CD14-positive monocyte (primary cell): ENCODE data around the gene SERPINC1. TPM values are rescaled to one million over a fixed set of nuclear protein-coding genes. Genes with fewer than 3 reads are reported as not detected.

Source experiments
- DNase-seq, 3 donors: peaks; one replicate each; pipeline ENCODE4 v3.0.0-alpha.2; 2011 to 2022
- H2AFZ ChIP-seq: 2 replicates; pipeline ENCODE4 v1.6.0; 2012; ENCODE audit warnings: mild to moderate bottlenecking, low read depth, low read length, inconsistent platforms; ENCODE audit not compliant: insufficient read depth, poor library complexity, severe bottlenecking
- H3K27ac ChIP-seq, 2 donors: 1 replicate in 1 of 2; 2 replicates in 1 of 2; pipeline ENCODE4 v1.5.1; 2012 to 2013; ENCODE audit warnings: low read length in 2 of 2, control low read depth in 1 of 2, inconsistent platforms in 1 of 2, low read depth in 1 of 2, mild to moderate bottlenecking in 1 of 2
- H3K27me3 ChIP-seq, 2 donors: one replicate each; pipeline versions ENCODE4 v1.6.0 to v1.6.1; 2011 to 2013; ENCODE audit warnings: low read length in 2 of 2; ENCODE audit not compliant: control insufficient read depth in 2 of 2, insufficient read depth in 2 of 2
- H3K36me3 ChIP-seq, 2 donors: replicated peaks in 1 of 2; 1 replicate in 1 of 2; 2 replicates in 1 of 2; pipeline versions ENCODE4 v1.5.1 to v1.6.1; 2012 to 2013; ENCODE audit warnings: low read length in 2 of 2, control low read depth in 1 of 2, inconsistent platforms in 1 of 2, mild to moderate bottlenecking in 1 of 2; ENCODE audit not compliant: insufficient read depth in 2 of 2, control insufficient read depth in 1 of 2
- H3K4me1 ChIP-seq, 2 donors: 1 replicate in 1 of 2; 2 replicates in 1 of 2; pipeline versions ENCODE4 v1.5.1 to v1.6.1; 2012 to 2013; ENCODE audit warnings: low read length in 2 of 2, control low read depth in 1 of 2, inconsistent platforms in 1 of 2, mild to moderate bottlenecking in 1 of 2, moderate library complexity in 1 of 2; ENCODE audit not compliant: insufficient read depth in 2 of 2, control insufficient read depth in 1 of 2
- H3K4me2 ChIP-seq: replicated peaks from 2 replicates; pipeline ENCODE3; 2012; ENCODE audit warnings: low read length, moderate library complexity, mild to moderate bottlenecking; ENCODE audit not compliant: poor library complexity, severe bottlenecking; ENCODE audit errors: extremely low read depth
- H3K4me3 ChIP-seq, 3 experiments: fragments of 200-600 bp in 1 of 3; sonication (generic) in 1 of 3; replicated peaks in 1 of 3; 1 replicate in 2 of 3; 2 replicates in 1 of 3; pipeline ENCODE4 v1.5.1; 2011 to 2013; ENCODE audit warnings: low read length in 3 of 3, mild to moderate bottlenecking in 3 of 3, control low read depth in 2 of 3, low read depth in 2 of 3, inconsistent platforms in 1 of 3, moderate library complexity in 1 of 3
- H3K79me2 ChIP-seq: 2 replicates; pipeline ENCODE4 v1.6.0; 2012; ENCODE audit warnings: mild to moderate bottlenecking, control low read depth, inconsistent platforms, low read length, moderate library complexity; ENCODE audit not compliant: insufficient read depth
- H3K9ac ChIP-seq: 2 replicates; pipeline ENCODE4 v1.6.0; 2017; ENCODE audit warnings: low read length, mild to moderate bottlenecking; ENCODE audit not compliant: insufficient read depth, poor library complexity, severe bottlenecking
- H3K9me3 ChIP-seq, 2 donors: replicated peaks in 1 of 2; 1 replicate in 1 of 2; 2 replicates in 1 of 2; pipeline versions ENCODE4 v1.5.1 to v1.6.1; 2012 to 2013; ENCODE audit warnings: low read length in 2 of 2, control low read depth in 1 of 2; ENCODE audit not compliant: control insufficient read depth in 1 of 2, insufficient read depth in 1 of 2
- H4K20me1 ChIP-seq: 2 replicates; pipeline ENCODE4 v1.6.0; 2012; ENCODE audit warnings: mild to moderate bottlenecking, low read length, control low read depth, moderate library complexity; ENCODE audit not compliant: insufficient read depth
- H3K27ac Mint-ChIP-seq, 7 donors: one replicate each; pipeline ENCODE4 v1.8.0; 2020; ENCODE audit warnings: mild to moderate bottlenecking in 7 of 7, mixed read lengths in 7 of 7, moderate library complexity in 6 of 7, inconsistent platforms in 2 of 7
- H3K27me3 Mint-ChIP-seq, 3 donors: one replicate each; pipeline ENCODE4 v1.8.0; 2021 to 2022; ENCODE audit warnings: low read depth in 3 of 3, mild to moderate bottlenecking in 3 of 3, mixed read lengths in 3 of 3, moderate library complexity in 3 of 3, inconsistent platforms in 1 of 3
- H3K36me3 Mint-ChIP-seq, 2 donors: one replicate each; pipeline ENCODE4 v1.8.0; 2020; ENCODE audit warnings: mixed read lengths in 2 of 2, inconsistent platforms in 1 of 2, mild to moderate bottlenecking in 1 of 2
- H3K4me1 Mint-ChIP-seq: one replicate; pipeline ENCODE4 v1.8.0; 2020; ENCODE audit warnings: mild to moderate bottlenecking, mixed read lengths
- H3K4me3 Mint-ChIP-seq, 2 donors: one replicate each; pipeline ENCODE4 v1.8.0; 2020; ENCODE audit warnings: mild to moderate bottlenecking in 2 of 2, mixed read lengths in 2 of 2, moderate library complexity in 1 of 2
- H3K9me3 Mint-ChIP-seq, 7 donors: one replicate each; pipeline ENCODE4 v1.8.0; 2020 to 2022; ENCODE audit warnings: mixed read lengths in 7 of 7, mild to moderate bottlenecking in 6 of 7, moderate library complexity in 6 of 7, inconsistent platforms in 2 of 7
- WGBS: methylation state at CpG from one replicate; pipeline ENCODE4 v1.1.5; 2013; ENCODE audit warnings: missing lambda C conversion rate; ENCODE audit not compliant: insufficient coverage; 5-methylcytosine and 5-hydroxymethylcytosine counted together
- intact Hi-C, 2 donors: fragments of 100-400 bp; cut with micrococcal nuclease; formaldehyde crosslinking; loops; one replicate each; pipeline versions ENCODE4 v1.15.0 to v1.15.1; 2023
- polyA plus RNA-seq, 3 donors: library from polyadenylated mRNA; depleted of rRNA in 1 of 3; unstranded in 2 of 3; stranded (reverse) in 1 of 3; fragments of 300-500 nt in 2 of 3; fragments of >200 nt in 1 of 3; fragmentation: Illumina TruSeq in 2 of 3; gene quantifications; 1 replicate in 2 of 3; 2 replicates in 1 of 3; pipeline ENCODE4 v1.2.3, GENCODE V29; 2012 to 2021
- TF ChIP-seq, protein P1 (sequence below): fragments of 200-600 bp; IDR thresholded peaks from one replicate; pipeline ENCODE4 v1.8.0; 2022; ENCODE audit warnings: antibody characterized with exemption, mild to moderate bottlenecking

The SERPINC1 gene
- polyA plus RNA-seq, 3 donors = 0.23 TPM; not detected in 2

DNA sequence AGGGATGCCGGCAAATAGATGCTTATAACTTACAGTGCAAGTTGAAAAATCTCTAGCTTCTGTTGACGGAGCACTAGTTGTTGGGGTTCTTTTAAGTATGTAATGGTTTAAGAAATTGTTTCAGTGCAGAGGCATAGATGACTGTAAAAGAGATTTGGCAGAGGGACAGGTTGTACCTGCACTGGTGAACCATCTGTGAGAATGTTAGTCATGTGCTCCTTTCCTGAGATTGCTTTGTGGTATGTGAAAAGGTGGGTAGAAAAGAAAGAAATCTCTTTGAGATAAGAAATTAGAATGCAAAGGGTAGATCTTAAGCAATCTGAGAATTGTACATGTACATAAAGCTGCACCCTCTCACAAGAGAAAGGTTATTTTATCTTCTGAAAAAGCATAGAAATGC, 29.5 kb downstream of the SERPINC1 start:
- Histone ChIP-seq H3K79me2 (no peaks in the 10 kb centered on the region), H3K9me3 (no peaks in the 10 kb centered on the region), H3K4me3 (no peak overlapping the region), H3K27me3 (no peaks in the 10 kb centered on the region), H3K27ac (no peak overlapping the region), H4K20me1 (peaks cover 4% of the 10 kb centered on the region), H2AFZ (no peak overlapping the region), H3K4me2 (no peak overlapping the region), H3K4me1 (no peaks in the 10 kb centered on the region), H3K36me3 (peaks cover 28 to 62% of the 10 kb centered on the region in 2 donors), H3K9ac (no peak overlapping the region)
- DNase-seq = no peak
- H3K36me3 Mint-ChIP-seq = peaks cover 29 to 40% of the 10 kb centered on the region in 2 donors
- TF ChIP-seq, protein P1, sequence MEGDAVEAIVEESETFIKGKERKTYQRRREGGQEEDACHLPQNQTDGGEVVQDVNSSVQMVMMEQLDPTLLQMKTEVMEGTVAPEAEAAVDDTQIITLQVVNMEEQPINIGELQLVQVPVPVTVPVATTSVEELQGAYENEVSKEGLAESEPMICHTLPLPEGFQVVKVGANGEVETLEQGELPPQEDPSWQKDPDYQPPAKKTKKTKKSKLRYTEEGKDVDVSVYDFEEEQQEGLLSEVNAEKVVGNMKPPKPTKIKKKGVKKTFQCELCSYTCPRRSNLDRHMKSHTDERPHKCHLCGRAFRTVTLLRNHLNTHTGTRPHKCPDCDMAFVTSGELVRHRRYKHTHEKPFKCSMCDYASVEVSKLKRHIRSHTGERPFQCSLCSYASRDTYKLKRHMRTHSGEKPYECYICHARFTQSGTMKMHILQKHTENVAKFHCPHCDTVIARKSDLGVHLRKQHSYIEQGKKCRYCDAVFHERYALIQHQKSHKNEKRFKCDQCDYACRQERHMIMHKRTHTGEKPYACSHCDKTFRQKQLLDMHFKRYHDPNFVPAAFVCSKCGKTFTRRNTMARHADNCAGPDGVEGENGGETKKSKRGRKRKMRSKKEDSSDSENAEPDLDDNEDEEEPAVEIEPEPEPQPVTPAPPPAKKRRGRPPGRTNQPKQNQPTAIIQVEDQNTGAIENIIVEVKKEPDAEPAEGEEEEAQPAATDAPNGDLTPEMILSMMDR = no peak
- H3K9me3 Mint-ChIP-seq = no peaks in the 10 kb centered on the region
- WGBS = 100% methylated on average over 2 of the region's 2 CpGs
- H3K27ac Mint-ChIP-seq = no peak overlapping the region
- peaks cover 4% of the 10 kb centered on the region for H3K4me1 Mint-ChIP-seq
- intact Hi-C loops = no loop called here
- no peak overlapping the region for H3K4me3 Mint-ChIP-seq
- peaks cover 0 to 2% (median 0%) of the 10 kb centered on the region in 3 donors for H3K27me3 Mint-ChIP-seq

DNA sequence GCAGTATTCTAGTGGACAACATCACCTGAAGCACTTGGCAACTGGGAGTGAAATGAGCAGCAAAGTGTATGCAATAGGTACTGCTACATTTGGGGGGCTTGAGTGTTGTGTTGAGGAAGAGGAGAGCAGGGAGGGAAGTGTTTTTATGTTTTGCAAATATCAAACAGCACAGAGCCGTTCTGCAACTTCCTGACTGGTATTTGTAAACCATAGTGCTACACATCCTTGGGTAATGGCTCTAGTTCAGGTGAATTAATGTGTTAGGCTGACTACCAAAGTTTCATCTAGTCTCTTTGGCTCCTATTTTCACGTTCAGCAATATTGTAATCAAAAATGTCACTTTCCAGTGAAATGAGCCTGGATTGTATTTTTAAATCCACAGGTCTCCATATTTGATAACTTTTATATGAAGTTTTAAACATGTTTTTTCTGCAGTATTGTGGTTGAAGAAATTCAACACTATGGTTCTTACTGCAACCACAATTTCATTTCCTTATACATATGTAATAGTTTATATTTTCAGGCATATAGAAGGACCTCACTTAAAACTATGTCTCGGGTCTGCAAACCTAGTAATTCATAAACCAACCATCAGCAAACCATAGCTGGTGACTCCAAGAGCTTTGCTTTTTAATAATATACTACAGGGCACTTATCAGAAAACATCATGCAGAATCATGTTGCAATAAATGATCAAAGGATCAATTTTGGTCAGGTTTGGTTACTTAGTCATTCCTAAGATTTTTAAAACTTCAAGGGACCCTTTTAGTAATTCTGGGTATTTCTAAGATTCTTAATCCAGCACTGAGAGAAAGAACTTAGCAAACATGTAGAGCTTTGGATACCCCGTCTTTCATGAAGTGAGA, 30.1 kb downstream of the SERPINC1 start:
- WGBS = no CpG with 5 or more reads among the region's 4 CpGs
- no peak overlapping the region for H3K27ac ChIP-seq
- no peak overlapping the region for H3K4me3 Mint-ChIP-seq

More for the DNA sequence above, 30.1 kb downstream of the SERPINC1 start:
- H4K20me1 ChIP-seq = peaks cover 4% of the 10 kb centered on the region
- intact Hi-C loops = no loop called here
- no peak overlapping the region for H3K9ac ChIP-seq
- H3K9me3 ChIP-seq = no peaks in the 10 kb centered on the region
- no peak overlapping the region for H3K4me2 ChIP-seq
- H3K4me1 ChIP-seq = no peaks in the 10 kb centered on the region
- Mint-ChIP-seq H3K36me3 (peaks cover 25 to 37% of the 10 kb centered on the region in 2 donors), H3K4me1 (peaks cover 4% of the 10 kb centered on the region), H3K27ac (no peak overlapping the region), H3K27me3 (peaks cover 0 to 2% (median 0%) of the 10 kb centered on the region in 3 donors), H3K9me3 (peaks cover 0 to 4% (median 0%) of the 10 kb centered on the region in 7 donors)
- no peak for DNase-seq
- H3K27me3 ChIP-seq = no peaks in the 10 kb centered on the region
- H3K79me2 ChIP-seq = no peaks in the 10 kb centered on the region
- no peak overlapping the region for H3K4me3 ChIP-seq
- no peak overlapping the region for H2AFZ ChIP-seq
- TF ChIP-seq, protein P1 = no peak
- peaks cover 28 to 56% of the 10 kb centered on the region in 2 donors for H3K36me3 ChIP-seq
